Measurements from ENCODE around the gene FOXO1.

Gene FOXO1

DNA sequence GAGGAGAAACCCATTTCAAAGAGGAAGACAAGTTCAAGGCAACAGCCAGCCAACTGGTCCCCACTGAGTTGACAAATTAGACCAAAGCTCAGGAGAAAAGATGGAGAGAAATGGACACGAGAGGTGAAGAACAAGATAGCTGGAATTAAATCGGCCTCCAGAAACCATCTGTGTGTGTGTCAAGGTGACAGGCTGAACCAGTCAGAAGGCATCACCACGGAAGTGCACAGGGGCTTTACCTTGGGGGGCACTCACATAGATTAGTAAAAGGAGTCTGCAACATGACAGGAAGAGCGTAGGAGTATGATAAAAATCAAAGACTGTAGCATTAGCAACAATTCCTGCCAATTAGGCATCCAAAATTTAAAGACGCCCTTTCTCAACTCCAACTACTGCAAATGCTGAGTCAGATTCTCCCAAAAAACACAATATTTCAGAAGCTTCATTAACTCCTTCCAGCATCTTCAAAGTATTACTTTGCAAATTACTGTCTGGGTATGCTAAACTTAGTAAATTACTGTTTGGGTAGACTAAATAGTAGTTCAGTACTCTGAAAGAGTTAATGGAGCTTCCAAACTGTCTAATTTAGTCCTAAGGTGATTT, 66.2 kb downstream of the FOXO1 start:
- DNase-seq: no peak

DNA sequence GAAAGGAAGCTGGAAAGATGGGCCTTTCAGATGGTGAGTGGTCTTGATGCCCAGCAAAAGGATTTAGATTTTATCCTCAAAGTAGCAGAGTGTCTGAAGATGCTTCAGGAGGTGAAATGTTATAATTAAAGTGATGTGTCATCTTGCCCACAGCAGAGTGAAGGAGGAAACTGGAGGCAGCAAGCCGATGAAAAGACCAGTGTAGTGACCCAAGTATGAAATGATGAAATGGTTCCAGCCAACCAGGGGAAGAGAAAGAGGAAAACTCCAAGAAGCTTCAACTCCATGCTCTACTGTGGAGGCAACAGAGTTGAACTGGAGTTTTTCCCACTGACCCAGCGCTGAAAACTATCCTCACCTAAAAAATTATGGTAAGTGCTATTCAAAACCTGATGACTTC, 66.7 kb downstream of the FOXO1 start:
- DNase-seq: no peak

DNA sequence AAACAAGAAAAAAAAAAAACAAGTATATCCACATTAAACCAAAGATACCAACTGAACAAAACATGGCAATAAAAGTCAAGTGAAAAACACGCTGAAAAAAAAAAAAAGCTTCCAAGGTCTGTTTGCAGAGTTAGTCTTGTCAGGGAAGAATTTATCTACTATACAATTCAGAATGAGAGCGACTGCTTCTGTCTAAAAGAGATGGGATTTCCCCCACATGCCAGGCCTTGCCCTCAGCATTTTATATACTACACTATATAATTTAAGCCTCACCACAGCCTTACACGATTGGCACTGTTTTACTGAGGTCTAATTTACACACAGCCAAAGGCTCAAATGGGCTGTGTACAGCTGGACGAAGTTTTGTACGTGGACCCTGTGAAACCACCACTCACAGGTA, 67.3 kb downstream of the FOXO1 start:
- DNase-seq: no peak

DNA sequence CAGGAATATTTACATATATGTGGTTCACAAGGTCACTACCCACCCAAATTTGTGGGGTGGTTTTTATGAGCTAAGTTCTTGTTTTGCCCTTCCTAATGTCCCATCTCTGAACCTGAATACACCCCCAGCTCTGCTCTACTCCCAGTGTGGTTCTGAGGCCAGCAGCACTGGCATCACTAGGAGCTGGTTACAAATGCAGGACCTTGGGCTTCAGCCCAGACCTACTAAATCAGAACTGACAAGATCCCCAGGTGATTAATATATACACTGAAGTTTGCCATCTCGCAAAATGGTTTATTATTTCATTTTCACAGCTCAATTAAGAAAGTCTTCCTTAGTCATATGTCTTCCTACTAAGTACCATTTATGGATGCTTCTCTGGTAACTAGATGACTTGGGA, 67.9 kb downstream of the FOXO1 start:
- no peak for DNase-seq

DNA sequence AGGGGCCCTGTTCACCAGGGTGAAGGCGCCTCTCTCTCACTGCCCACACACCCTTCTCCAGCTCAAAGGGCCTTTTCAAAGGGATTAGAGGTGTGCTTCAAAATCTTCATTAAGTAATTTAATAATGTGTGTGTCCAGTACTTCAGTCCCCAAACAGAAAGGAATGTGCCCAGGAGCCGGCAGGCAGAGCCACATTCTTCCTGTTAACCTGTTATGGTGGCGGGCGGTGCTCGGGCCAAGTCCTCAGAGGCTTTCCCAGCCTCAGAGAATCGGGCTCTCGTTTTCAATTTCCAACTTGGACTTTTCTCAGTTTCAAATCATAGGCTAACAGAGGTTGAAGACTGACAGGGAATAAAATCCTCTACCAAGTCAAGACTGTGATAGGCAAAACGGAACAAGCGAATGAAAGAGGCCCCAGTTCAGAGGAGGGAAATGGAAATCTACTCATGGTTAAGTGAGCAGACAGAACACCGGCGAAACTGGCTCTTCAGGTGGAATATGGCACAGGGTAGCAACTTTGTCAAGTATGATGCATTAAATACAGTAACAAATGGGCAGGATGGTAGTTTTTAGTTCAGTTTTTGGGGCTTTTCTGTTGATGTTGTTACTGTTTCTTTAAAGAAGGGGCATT, 68.6 kb downstream of the FOXO1 start:
- no peak for DNase-seq

DNA sequence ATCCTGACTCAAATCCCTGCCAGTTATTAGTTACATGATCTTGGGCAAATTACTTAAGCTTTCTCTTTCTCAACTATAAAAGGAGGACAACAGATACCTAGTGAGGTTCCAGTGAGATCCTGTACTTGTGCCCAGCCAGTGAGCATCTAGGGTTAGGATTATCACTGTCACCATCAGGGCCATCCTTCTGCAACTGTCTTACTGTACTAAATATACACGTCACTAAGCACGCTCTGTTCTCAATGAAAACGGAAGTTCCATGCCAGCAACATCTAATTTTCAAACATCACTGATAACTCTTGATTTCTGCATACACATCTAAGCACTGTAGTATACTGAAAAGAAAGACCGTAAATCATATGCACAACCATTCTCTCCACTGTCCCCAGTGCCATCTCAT, 70.0 kb downstream of the FOXO1 start:
- DNase-seq: no peak

DNA sequence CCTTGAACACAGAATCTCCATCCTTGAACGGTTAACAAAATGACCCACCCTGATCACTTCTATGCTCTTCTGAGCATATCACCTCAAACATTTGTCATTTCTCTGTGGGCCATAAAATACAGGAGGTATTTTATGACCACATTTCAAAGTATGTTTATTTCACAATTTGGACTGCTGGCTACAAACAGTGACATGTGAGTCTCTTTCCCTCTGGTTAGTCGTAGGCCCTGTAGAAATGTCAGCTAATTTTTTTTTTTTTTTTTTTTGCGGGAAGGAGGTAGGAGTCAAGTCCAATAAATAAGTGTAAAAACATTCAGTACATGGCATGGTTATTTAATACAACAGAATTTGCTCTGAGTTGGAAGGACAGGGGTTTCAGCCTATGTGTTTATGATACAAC, 70.7 kb downstream of the FOXO1 start:
- DNase-seq: no peak

DNA sequence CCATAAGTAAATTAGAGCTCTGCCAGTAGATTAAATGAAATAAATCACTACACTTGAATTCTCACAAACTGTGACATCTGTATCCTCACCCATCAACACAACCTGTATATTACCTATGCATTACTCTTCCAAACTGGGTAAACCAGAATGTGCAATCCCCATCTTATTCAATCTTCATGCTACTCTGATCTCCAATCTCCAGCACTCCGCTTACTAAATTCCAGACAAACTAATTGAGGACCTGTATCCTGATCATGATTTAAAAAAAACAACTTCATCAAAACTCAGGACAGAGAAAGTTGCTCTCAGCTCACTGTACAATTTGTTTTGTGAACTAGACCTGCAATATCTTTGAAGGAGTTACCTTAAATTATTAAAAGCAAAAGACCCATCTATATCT, 74.4 kb downstream of the FOXO1 start:
- DNase-seq: no peak

DNA sequence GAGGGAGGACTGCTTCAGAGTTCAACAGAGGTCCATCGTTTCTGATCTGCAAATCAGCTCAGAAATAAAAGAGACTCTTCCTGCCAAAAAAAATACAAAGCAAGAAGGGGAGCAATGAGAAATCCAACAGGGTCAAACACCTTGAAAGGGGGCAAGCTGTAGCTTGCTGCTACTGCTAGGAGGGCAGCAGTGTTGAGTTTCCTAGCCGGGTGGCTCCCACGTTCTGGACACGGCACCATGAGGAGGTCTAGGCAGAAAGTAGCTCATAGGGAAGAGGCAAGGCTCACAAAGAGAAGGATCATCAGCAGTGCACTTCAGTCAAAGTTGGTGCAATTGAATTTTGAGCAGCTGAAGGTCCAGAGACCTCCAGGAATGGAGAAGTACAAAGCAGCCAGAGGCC, 75.3 kb downstream of the FOXO1 start:
- no peak for DNase-seq

DNA sequence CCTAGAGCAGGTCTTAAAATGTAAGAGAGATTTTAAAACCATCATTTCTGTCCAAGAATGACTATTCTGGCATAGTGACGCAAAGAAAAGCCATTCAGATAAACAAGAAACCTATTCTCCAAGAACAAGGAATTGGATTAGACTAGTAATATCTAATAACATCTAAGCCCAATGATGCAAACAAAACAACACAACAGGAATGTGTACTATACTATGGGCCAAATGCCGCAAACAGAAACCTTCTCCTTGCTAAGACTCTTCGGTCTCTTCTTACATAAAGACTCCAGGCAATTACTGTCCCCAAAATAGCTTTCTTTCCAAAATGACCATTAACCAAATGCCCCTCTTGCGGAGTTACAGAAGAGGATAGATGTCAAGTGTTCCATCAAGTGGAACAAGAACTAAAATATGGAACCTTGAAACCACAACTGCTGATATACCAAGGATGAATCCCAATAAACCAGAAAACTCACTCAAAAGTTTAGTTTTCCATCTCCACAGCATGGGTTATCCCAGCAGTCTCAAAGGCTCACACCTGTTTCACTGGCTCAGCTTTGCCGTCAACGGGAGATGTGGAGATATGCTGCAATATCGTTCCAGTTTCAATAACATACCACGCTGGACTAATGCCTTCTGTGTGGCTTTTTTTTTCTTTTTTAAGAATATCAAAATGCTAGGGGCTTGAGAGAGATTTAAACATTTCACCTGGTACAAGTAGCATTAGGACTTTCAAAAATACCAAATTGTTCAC, 76.2 kb downstream of the FOXO1 start:
- no peak for DNase-seq

DNA sequence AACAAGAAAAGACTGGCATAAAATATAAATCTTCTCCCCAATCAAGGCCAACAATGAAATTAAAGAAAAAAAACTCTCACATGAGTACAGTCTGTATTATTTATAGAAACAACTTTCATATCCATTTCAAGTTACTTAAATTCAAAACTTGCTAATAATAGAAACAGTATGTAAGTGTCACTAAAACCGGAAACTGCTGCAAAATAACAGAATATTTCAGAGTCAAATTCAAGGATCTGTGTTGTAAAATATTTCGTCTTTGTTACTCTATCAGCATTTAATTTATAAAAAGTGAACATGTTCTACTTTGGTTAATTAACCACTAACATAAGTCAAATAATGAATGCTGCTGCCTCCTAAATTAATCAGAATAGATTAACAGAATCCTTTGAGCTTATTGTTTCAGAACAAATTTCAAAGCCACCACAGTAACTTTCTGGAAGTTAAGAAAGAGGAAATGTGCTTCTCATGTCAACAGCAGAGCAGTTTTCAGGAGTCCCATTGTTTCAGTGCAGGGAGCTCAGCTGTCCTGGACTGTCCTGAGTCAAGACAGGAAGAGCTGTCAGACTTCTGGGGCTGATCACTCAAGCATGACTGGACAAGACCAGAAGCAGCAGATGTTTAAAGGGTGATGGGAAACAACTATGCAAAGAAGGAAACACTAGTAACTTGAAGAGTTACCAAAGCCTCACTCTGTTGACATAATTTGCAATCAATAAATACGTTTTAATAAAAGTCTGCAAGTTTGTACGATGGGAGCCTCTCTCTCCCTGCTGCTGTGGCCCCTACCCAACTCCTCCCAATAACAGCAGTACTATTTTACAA, 76.9 kb downstream of the FOXO1 start:
- no peak for DNase-seq

DNA sequence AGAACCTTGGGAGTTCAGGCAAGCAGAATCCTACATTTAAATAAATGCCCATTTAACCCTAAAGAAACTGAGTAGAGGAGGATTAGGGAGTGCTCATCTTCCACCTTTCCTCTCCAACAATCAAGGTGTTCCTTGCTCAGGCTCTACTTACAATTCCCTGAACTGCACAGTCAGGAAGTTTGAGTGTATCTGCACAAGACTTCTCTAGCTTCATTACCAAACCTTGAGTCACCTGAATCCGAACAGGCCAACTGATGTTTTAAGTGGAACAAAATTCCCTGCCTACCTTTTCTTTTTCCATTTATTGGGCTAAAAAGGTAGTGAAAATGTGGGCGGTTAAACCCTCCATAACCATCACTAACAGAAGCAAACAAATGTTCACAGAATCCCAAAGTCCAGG, 78.3 kb downstream of the FOXO1 start:
- no peak for DNase-seq

DNA sequence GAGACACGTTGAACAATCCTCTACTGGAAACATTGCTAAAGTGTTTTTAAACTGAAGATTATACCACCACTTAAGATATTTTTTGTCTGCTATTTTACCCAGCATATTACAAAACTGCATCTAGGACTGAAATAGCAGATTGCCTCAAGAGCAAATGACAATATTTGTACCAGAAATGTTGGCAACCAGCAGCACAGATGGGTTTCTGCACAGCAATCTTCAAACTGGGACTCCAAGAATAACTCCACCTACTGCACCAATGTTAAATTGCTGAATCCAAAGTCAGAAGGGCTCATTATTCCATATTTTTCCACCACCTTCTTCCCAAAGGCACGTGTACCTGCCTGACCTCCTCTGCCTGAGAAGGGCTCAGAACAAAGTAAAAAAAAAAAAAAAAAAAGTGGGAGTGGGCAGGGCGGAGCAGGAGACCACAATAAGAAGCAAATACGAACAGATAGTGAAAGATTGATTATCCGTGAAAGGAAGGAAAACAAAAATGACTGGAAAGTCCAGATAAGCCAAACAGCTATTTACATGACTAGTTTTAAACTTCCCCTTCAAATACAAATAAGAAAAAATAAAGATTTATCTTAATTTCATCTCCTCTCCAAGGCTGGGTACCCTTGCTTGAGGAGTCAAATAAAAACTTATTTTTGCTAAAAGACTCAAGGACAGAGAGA, 79.4 kb downstream of the FOXO1 start:
- no peak for DNase-seq

DNA sequence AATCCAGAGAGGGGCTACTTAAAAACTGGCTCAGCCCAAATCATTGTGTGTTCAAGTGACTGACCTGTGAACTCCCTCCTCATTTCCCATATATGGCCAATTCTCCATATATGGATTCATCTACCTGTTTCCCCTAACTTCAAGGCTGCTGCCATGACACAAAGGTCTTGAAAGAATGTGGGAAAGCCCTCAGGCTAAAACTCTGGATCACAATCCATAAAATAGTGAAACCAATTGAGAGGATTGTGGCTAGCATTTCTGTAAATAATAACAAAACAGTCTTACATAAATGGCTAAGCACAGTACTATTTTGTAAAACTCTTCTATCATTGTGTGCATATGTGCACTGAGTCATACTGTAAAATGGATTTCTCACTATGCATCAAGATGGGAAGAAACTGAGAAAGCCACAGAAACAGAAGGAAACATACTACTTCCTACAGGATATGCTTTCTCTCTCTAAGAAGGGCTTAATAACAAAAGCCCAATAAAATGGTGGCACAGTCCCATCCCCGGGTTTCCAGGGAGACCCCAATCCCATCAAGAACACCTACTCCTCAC, 80.5 kb downstream of the FOXO1 start:
- DNase-seq: no peak

DNA sequence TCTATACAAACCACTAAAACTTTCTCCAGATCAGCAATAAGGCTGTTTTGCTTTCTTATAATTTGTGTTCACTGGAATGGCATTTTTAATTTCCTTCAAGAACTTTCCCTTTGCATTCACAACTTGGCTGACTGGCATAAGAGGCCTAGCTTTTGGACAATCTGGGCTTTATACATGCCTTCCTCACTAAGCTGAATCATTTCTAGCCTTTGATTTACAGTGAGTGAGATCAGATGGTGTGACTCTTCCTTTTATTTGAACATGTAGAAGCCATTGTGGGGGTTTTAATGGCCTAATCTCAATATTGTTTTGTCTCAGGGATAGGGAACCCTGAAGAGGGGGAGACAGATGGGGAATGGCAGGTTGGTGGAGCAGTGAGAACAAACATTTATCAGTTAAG, 82.7 kb downstream of the FOXO1 start:
- no peak for DNase-seq

DNA sequence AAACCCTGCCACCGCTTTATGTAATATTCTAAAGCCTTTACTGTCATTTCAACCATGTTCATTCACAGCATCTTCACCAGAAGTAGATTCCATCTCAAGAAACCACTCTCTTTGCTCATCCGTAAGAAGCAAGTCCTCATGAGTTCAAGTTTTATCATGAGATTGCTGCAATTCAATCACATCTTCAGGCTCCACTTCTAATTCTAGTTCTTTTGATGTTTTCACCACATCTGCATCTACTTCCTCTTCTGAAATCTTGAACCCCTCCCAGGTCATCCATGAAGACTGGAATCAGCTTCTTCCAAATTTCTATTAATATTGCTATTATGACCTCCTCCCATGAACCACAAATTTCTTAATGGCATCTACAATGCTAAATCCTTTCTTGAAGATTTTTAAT, 83.9 kb downstream of the FOXO1 start:
- DNase-seq: no peak

DNA sequence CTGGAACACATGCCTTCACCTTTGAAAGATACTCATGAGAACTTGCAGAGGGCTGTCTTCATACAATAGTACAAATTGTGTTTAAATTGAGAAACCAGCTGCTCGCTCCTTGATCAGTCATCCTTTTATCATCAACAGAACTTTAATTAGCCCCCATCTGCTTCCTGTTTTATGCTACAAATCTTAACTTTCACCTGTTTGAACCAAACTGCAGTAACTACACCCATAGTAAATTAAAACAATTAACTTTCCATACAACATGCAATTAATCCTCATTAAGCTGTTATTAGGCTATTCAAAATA, 85.2 kb downstream of the FOXO1 start:
- DNase-seq: no peak

DNA sequence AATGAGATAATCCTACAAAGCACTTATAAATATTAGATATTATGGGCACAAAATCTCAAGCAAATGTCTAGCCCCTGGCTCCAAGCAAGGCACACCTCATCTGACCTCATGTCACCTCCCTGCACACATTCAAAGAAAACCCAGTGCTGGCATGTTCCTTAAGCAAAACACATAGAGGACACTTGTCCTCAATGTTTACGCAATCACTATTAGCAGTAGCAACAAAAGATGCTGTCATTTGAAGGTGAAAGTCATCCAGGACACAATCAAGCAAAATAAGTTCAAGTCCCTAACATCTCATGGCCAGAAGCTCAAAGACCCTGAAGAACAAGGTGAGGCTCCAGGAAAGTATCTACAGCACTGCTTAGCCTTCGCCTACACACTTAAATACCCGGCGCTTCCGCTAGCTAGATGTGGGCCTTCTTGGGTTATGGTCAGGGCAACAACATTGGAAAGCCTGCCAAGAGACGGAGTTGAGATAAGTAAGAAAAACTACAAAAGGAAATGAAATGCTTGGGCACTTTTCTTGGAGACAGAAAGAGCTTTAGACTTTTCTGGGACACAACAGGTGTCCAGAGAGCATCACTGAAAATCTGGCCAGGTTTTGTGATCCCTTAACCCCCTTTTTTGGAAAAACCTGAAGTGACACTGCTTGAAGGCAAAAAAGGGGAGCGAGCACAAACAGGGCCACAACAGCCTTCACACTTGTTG, 85.7 kb downstream of the FOXO1 start:
- no peak for DNase-seq

DNA sequence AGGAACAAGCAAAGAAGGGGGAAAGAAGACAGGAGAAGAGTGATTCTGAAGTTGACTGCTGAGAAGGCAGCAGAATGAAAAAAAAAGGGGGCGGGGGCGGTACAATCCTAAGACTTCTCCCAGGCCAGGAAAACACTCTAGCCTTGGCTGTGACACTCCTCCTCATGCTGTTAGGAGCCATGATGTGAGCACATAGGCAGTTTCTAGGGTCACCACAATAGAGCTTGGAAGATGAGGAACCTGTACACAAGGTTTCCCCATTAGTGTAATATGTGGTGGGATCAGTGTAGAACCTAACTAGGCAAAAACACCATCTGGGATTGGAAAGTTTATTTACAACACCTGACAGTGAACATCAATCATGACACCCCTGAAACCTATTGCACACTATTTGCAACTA, 86.9 kb downstream of the FOXO1 start:
- no peak for DNase-seq

DNA sequence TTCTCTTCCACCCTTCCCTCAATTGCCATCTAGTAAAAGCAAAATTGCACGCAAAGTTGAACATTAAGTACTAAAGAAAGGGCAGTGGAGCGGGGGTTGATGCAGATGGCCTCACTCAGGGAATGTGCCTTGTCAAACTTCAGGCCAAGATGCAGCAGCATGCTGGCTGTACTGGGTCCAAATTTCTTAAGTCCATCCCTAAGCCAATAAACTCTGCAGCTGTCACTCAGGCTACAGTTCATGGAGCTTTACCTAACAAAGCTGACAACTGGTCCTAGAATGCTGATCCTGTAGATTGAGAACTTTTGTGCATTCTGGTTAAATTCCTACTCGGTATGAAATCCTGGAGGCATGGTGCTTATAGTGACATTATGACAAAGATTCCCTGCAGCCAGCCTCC, 88.4 kb downstream of the FOXO1 start:
- DNase-seq: no peak

DNA sequence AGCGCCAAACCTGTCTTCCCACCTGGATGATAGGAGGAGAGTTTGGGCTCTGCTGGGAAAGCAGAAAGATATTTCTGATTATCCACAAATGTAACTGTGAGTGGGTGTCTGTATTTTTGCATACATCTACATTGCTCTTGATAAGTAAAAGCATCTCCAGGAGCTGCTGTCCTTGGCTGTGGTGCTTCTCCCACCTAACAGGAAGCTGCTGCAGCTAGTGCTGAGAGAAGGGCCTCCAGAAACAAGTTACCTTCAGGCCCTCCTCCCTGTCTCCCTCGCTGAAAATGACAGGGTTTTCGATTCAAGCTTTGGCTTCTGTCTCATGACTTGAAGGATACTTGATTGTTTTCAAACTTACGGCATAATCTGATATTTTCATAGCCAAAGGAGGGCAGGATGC, 90.1 kb downstream of the FOXO1 start:
- DNase-seq: no peak

DNA sequence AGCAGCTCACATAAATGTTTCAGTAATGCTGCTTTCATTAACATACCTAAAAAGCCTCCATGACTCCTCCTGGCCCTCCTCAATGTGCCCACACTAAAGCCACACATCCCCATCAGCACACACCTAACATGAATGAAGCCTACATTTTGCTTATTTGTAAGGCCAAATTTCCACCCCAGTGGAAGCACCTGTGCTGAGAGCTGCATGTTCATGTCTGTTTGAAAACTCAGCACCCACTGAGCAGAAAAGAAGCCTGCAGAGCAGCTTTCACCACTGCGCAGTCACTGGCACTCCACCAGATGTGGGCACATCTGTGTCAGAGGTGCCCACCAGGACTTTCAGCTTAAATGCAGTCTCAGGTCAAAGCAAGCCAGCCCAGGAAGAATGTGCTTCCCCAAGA, 93.5 kb downstream of the FOXO1 start:
- DNase-seq: no peak
